Esophagus squamous epithelium (tissue), 4 donors: ENCODE results near the gene KIAA2012.

Experiments
- POLR2A ChIP-seq, 4 donors: fragments of 450-650 bp; IDR thresholded peaks; one replicate each; pipeline ENCODE4 v1.6.1; 2017; ENCODE audit warnings: antibody characterized with exemption in 4 of 4, mild to moderate bottlenecking in 4 of 4, moderate library complexity in 3 of 4
- TF ChIP-seq, protein P1 (sequence below), 6 experiments: fragments of 450-650 bp in 4 of 6; fragments of 200-600 bp in 2 of 6; sonication (generic) in 2 of 6; IDR thresholded peaks; one replicate each; pipeline ENCODE4 v1.5.1; 2016 to 2019; ENCODE audit warnings: antibody characterized with exemption in 6 of 6, mild to moderate bottlenecking in 4 of 6, moderate library complexity in 4 of 6

DNA sequence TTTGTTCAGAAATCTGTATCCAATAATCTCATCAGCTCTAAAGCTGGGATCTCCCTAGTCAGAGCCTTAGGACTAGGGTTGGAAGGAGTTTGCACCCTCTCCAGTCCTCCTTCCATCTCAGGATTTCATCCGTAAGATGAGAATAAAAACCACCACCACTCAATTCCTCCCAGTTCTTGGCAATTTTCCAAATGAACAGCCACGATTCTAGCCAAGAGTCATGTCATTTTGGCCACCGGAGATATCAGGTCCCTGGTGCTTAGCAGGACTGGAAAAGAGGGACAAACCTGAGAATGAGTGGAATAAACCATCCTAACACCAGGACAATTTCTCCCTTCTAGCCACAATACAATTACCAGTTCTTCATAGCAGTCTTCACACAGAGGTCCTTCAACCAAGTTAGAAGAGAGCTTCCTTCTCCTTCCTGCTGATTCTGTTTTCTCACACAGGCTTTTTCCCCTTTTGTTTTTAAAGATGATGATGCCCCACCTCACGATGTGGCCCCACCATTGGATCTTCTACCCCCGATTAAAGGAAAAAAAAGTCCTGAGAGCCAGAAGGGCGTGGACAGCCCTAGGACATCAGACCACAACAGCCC is 36.2 kb downstream of the KIAA2012 start:
- TF ChIP-seq POLR2A (IDR thresholded peaks at IDR 0.05), result no peak
- TF ChIP-seq, protein P1, sequence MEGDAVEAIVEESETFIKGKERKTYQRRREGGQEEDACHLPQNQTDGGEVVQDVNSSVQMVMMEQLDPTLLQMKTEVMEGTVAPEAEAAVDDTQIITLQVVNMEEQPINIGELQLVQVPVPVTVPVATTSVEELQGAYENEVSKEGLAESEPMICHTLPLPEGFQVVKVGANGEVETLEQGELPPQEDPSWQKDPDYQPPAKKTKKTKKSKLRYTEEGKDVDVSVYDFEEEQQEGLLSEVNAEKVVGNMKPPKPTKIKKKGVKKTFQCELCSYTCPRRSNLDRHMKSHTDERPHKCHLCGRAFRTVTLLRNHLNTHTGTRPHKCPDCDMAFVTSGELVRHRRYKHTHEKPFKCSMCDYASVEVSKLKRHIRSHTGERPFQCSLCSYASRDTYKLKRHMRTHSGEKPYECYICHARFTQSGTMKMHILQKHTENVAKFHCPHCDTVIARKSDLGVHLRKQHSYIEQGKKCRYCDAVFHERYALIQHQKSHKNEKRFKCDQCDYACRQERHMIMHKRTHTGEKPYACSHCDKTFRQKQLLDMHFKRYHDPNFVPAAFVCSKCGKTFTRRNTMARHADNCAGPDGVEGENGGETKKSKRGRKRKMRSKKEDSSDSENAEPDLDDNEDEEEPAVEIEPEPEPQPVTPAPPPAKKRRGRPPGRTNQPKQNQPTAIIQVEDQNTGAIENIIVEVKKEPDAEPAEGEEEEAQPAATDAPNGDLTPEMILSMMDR (IDR thresholded peaks at IDR 0.05), result no peak
